Right lobe of liver (tissue), 4 donors: ENCODE results near the gene KSR2.

Source experiments
- POLR2A ChIP-seq: fragments of 450-650 bp; IDR thresholded peaks from one replicate; pipeline ENCODE4 v1.6.1; 2017; ENCODE audit warnings: antibody characterized with exemption, mild to moderate bottlenecking
- TF ChIP-seq, protein P1 (sequence below), 4 donors: fragments of 200-600 bp in 3 of 4; fragments of 450-650 bp in 1 of 4; IDR thresholded peaks; one replicate each; pipeline versions ENCODE4 v1.5.1 to v1.8.0; 2016 to 2022; ENCODE audit warnings: antibody characterized with exemption in 4 of 4, mild to moderate bottlenecking in 2 of 4
- donor health status: DM: no; HTN: no; CAD: no.
- donor health status: DM: no; HTN: no; CAD: no.
- donor health status: DM: no; HTN: yes; CAD: no.

DNA sequence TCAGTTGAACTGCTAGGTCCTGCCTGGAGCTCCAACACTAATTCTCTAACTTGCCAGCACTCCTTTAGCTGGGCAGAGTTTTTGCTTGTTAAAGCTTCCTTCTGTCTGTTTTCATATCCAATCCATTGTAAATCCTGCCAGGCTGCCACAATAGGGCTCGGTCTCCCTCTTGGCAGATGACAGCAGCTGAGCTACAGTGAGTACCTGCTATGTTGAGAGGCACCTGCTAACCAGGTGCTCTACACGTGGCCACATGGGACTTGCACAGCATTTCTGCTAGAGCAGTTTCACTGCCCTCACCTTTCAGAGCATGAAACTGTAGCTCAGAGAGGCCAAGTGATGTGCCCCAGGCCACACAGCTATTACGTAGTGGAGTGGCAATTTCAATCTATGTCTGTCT is 500.8 kb downstream of the KSR2 start:
- TF ChIP-seq, protein P1, sequence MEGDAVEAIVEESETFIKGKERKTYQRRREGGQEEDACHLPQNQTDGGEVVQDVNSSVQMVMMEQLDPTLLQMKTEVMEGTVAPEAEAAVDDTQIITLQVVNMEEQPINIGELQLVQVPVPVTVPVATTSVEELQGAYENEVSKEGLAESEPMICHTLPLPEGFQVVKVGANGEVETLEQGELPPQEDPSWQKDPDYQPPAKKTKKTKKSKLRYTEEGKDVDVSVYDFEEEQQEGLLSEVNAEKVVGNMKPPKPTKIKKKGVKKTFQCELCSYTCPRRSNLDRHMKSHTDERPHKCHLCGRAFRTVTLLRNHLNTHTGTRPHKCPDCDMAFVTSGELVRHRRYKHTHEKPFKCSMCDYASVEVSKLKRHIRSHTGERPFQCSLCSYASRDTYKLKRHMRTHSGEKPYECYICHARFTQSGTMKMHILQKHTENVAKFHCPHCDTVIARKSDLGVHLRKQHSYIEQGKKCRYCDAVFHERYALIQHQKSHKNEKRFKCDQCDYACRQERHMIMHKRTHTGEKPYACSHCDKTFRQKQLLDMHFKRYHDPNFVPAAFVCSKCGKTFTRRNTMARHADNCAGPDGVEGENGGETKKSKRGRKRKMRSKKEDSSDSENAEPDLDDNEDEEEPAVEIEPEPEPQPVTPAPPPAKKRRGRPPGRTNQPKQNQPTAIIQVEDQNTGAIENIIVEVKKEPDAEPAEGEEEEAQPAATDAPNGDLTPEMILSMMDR (IDR thresholded peaks at IDR 0.05) = no peak
- no peak for TF ChIP-seq POLR2A
